Measurements from ENCODE around the gene DEAF1. TPM values are rescaled to one million over a fixed set of nuclear protein-coding genes. Genes with fewer than 3 reads are reported as not detected.
A peak's percentile ranks its signal among the peaks of the same experiment; 100 is the strongest.

DEAF1 gene
- total and polyA plus RNA-seq, 2 of the 13 experiments (the other 11 are each of a cell fraction or from before 2014, with no cell fraction given): 22.3 to 29.6 TPM

DNA sequence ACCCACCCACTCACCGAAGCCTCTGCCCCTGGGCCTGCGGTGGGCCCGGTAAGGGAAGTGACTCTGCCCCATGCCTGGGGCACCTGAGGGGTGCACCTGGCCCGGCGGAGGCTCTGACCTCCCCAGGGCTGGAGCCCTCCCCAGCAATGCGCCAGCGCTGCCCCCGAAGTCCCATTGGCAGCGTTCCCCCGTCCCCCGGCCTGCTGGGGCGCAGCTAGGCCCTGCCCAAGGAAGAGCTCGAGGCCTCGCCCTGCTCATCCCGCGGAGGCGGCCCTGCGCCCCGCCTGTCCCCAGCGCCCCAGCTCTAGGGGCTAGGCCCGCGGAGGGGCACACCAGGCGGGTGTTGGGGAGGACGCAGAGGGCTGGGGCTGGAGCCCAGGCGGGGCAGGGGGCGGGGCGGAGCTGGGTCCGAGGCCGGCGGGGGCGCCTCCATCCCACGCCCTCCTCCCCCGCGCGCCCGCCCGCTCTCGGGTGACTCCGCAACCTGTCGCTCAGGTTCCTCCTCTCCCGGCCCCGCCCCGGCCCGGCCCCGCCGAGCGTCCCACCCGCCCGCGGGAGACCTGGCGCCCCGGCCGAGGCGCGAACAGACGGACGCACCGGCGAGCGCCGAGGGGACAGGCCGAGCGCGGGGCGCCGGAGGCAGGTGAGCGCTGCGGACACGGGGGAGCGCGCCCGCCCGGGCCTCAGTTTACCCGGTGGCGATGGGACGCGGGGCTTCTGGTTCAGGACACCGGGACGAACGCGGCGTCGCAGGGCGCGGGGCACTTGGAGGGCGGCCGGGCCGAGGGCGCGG is 10.8 kb upstream of the DEAF1 start, which contains the start of gene EPS8L2 (continued):
- TF ChIP-seq KDM2A (CRISPR knock-in tag; IDR thresholded peaks at IDR 0.05; ENCODE audit: borderline replicate concordance, low read depth) (peak; percentile 69), NPAS2 (CRISPR knock-in tag; IDR thresholded peaks at IDR 0.05; ENCODE audit: borderline replicate concordance) (no peak), ARID2 (CRISPR knock-in tag; IDR thresholded peaks at IDR 0.05; ENCODE audit: borderline replicate concordance) (0 out of 2 replicates have a peak, but pooled peaks have one; percentile 81), ZNF138 (CRISPR knock-in tag; IDR thresholded peaks at IDR 0.05; ENCODE audit: low read depth) (0 out of 2 replicates have a peak, but pooled peaks have one; percentile 14), SALL1 (CRISPR knock-in tag; IDR thresholded peaks at IDR 0.05) (peak; percentile 28; the same call in 1 of the 2 replicates), ZNF282 (IDR thresholded peaks at IDR 0.05; ENCODE audit: partially characterized antibody) (no peak), ZNF3 (CRISPR knock-in tag; IDR thresholded peaks at IDR 0.05) (no peak), ZSCAN25 (CRISPR knock-in tag; IDR thresholded peaks at IDR 0.05) (no peak), ZFP90 (CRISPR knock-in tag; IDR thresholded peaks at IDR 0.05; ENCODE audit: borderline replicate concordance) (no peak), ZUFSP (CRISPR knock-in tag; IDR thresholded peaks at IDR 0.05; ENCODE audit: borderline replicate concordance) (no peak), ZNF605 (CRISPR knock-in tag; IDR thresholded peaks at IDR 0.05) (no peak), ZC3H4 (CRISPR knock-in tag; IDR thresholded peaks at IDR 0.05; ENCODE audit: borderline replicate concordance) (peak; percentile 62; the same call in 1 of the 2 replicates), THRA (CRISPR knock-in tag; IDR thresholded peaks at IDR 0.05; ENCODE audit: borderline replicate concordance) (0 out of 2 replicates have a peak, but pooled peaks have one; percentile 11), FOXO1 (CRISPR knock-in tag; IDR thresholded peaks at IDR 0.05) (peak; percentile 7; the same call in 1 of the 2 replicates), SALL2 (CRISPR knock-in tag; IDR thresholded peaks at IDR 0.05) (peak; percentile 65; the same call in 1 of the 2 replicates), HOXA3 (CRISPR knock-in tag; IDR thresholded peaks at IDR 0.05) (peak; percentile 36; the same call in 1 of the 2 replicates), ISX (CRISPR knock-in tag; conservative IDR thresholded peaks at IDR 0.05) (0 out of 2 replicates have a peak, but pooled peaks have one; percentile 12), ZNF672 (CRISPR knock-in tag; IDR thresholded peaks at IDR 0.05) (no peak; the same call in 1 of the 2 replicates), CC2D1A (CRISPR knock-in tag; IDR thresholded peaks at IDR 0.05) (no peak), NFAT5 (CRISPR knock-in tag; IDR thresholded peaks at IDR 0.05) (peak; percentile 39; the same call in 1 of the 2 replicates), AGO1 (IDR thresholded peaks at IDR 0.05; ENCODE audit: low read depth, low read length, poor library complexity, severe bottlenecking) (peak; percentile 77), ZNF451 (CRISPR knock-in tag; IDR thresholded peaks at IDR 0.05) (no peak)
